GM21529 (cell line): ENCODE measurements around the gene BEST2.

ENCODE experiments used
- ATAC-seq: cut with Tn5 transposase; IDR thresholded peaks from one replicate; pipeline ENCODE4 v1.9.1; 2021; ENCODE audit not compliant: unreplicated experiment

Gene BEST2

GRCh38 chr19:12730064-12730463 lies 21.5 kb upstream of the BEST2 start:
- ATAC-seq, result no peak

- ATAC-seq, result no peak
Observed at GRCh38 chr19:12731337-12731736, 20.3 kb upstream of the BEST2 start.

- ATAC-seq, result no peak
Observed at GRCh38 chr19:12733369-12734214, 18.0 kb upstream of the BEST2 start.

- ATAC-seq, result peak; percentile 81
Observed at GRCh38 chr19:12736995-12737834, 14.4 kb upstream of the BEST2 start, which contains the start of gene GET3. GET3 (plus strand) TSS chr19:12737497; CDS start chr19:12737506, 9 bp downstream.

- no peak for ATAC-seq
Observed at GRCh38 chr19:12737835-12738351, 13.7 kb upstream of the BEST2 start.

GRCh38 chr19:12745166-12745897 lies 6.3 kb upstream of the BEST2 start:
- ATAC-seq, result no peak

GRCh38 chr19:12748489-12748888 lies 3.1 kb upstream of the BEST2 start:
- no peak for ATAC-seq

- no peak for ATAC-seq
Observed at GRCh38 chr19:12749938-12750521, 1.6 kb upstream of the BEST2 start.

- ATAC-seq, result no peak
Observed at GRCh38 chr19:12750851-12751250, 740 bp upstream of the BEST2 start.

- ATAC-seq, result no peak
Observed at GRCh38 chr19:12752056-12752781, 628 bp downstream of the BEST2 start.

- ATAC-seq, result no peak
Observed at GRCh38 chr19:12754465-12755196, 3.0 kb downstream of the BEST2 start.

- ATAC-seq, result no peak
Observed at GRCh38 chr19:12756150-12756883, 4.7 kb downstream of the BEST2 start.

- ATAC-seq, result no peak
Observed at GRCh38 chr19:12757544-12758274, 6.1 kb downstream of the BEST2 start.

- ATAC-seq, result no peak
Observed at GRCh38 chr19:12759686-12760085, 8.1 kb downstream of the BEST2 start.

- ATAC-seq, result no peak
Observed at GRCh38 chr19:12763100-12763499, 11.5 kb downstream of the BEST2 start.

- no peak for ATAC-seq
Observed at GRCh38 chr19:12764698-12765097, 13.1 kb downstream of the BEST2 start.

GRCh38 chr19:12766051-12766521 lies 14.5 kb downstream of the BEST2 start:
- ATAC-seq, result no peak

GRCh38 chr19:12767150-12767549 lies 15.6 kb downstream of the BEST2 start:
- ATAC-seq, result no peak
